H1 (cell line): ENCODE data around the gene SMIM5. TPM values are rescaled to one million over a fixed set of nuclear protein-coding genes. Genes with fewer than 3 reads are reported as not detected.

Source experiments
- CHD7 ChIP-seq: fragments of 300-600 bp; sonication (generic); IDR thresholded peaks from 2 replicates; pipeline ENCODE4 v1.7.1; 2012; ENCODE audit warnings: low read length, moderate library complexity, mild to moderate bottlenecking, inconsistent platforms; ENCODE audit not compliant: insufficient replicate concordance
- polyA plus RNA-seq, 7 experiments: library from polyadenylated mRNA; depleted of rRNA in 3 of 7; stranded (reverse) in 5 of 7; unstranded in 2 of 7; fragments of >200 nt in 5 of 7; fragments of 200-250 nt in 2 of 7; gene quantifications; 1 replicate in 5 of 7; 2 replicates in 1 of 7; 4 replicates in 1 of 7; pipeline versions ENCODE4 v1.2.1 to v1.2.3, GENCODE V29; 2011 to 2013; ENCODE audit warnings: missing spikeins in 2 of 7, mixed read lengths in 2 of 7
- total RNA-seq: library from RNA; stranded (reverse); fragmentation: NEBNext Ultra II Directional; extraction: Animal tissue kit (Norgen Biotek cat#: 25700); gene quantifications from 2 replicates; pipeline ENCODE4 v1.2.1, GENCODE V29; 2021

Gene SMIM5
- total and polyA plus RNA-seq, 2 of the 8 experiments (the other 6 are each of a cell fraction or from before 2014, with no cell fraction given), result not detected

- TF ChIP-seq CHD7, result no peak
These were observed 44.0 kb upstream of the SMIM5 start (continued) for GRCh38 chr17:75589012-75589918.
